ENCODE results near the gene CSF2RB. TPM values are rescaled to one million over a fixed set of nuclear protein-coding genes. Genes with fewer than 3 reads are reported as not detected.
A peak's percentile ranks its signal among the peaks of the same experiment; 100 is the strongest.

The CSF2RB gene
- total RNA-seq, 2 donors from 2014 or later: not detected

GRCh38 chr22:36951746-36952145 is 38.3 kb downstream of the CSF2RB start:
- Mint-ChIP-seq H3K36me3 (ENCODE audit: low read depth) (no peaks in the 10 kb centered on the region), H3K27me3 (ENCODE audit: insufficient read depth) (peaks cover 2% of the 10 kb centered on the region), H3K4me3 (no peak overlapping the region), H3K27ac (peak overlapping the region; percentile 9), H3K4me1 (no peaks in the 10 kb centered on the region), H3K9me3 (peaks cover 20% of the 10 kb centered on the region)
- DNase-seq: no peak
- Histone ChIP-seq H3K4me1 (ENCODE audit: control insufficient read depth, insufficient read depth, low read length) (no peaks in the 10 kb centered on the region), H3K27me3 (ENCODE audit: control insufficient read depth, insufficient read depth, low read length, poor library complexity, severe bottlenecking) (no peaks in the 10 kb centered on the region), H3K9me3 (ENCODE audit: control insufficient read depth, low read length) (peaks cover 15% of the 10 kb centered on the region), H3K9ac (ENCODE audit: extremely low read depth, low read length, poor library complexity, severe bottlenecking) (no peak overlapping the region), H3K36me3 (ENCODE audit: control insufficient read depth, insufficient read depth, low read length) (no peaks in the 10 kb centered on the region), H3K27ac (ENCODE audit: low read depth, low read length) (no peak overlapping the region), H3K4me3 (ENCODE audit: low read length) (no peak overlapping the region)
- TF ChIP-seq CTCF (conservative IDR thresholded peaks at IDR 0.05): no peak
- WGBS, 2 experiments (ENCODE audit: insufficient coverage in 1 of 2, insufficient read length in 1 of 2): 88 to 90% methylated on average over 5 to 7 of the region's 7 CpGs

GRCh38 chr22:36953239-36954080 is 40.0 kb downstream of the CSF2RB start:
- DNase-seq: no peak
- Mint-ChIP-seq H3K4me3 (no peak overlapping the region), H3K4me1 (no peaks in the 10 kb centered on the region), H3K36me3 (ENCODE audit: low read depth) (no peaks in the 10 kb centered on the region), H3K27ac (no peak overlapping the region), H3K9me3 (peaks cover 10% of the 10 kb centered on the region), H3K27me3 (ENCODE audit: insufficient read depth) (peaks cover 2% of the 10 kb centered on the region)
- H3K9ac ChIP-seq (ENCODE audit: extremely low read depth, low read length, poor library complexity, severe bottlenecking): no peak overlapping the region
- no peak for TF ChIP-seq CTCF (conservative IDR thresholded peaks at IDR 0.05)
- H3K4me1 ChIP-seq (ENCODE audit: control insufficient read depth, insufficient read depth, low read length): no peaks in the 10 kb centered on the region
- H3K27me3 ChIP-seq (ENCODE audit: control insufficient read depth, insufficient read depth, low read length, poor library complexity, severe bottlenecking): no peaks in the 10 kb centered on the region
- H3K4me3 ChIP-seq (ENCODE audit: low read length): no peak overlapping the region
- H3K9me3 ChIP-seq (ENCODE audit: control insufficient read depth, low read length): no peaks in the 10 kb centered on the region
- 87 to 96% methylated on average over 3 to 10 of the region's 13 CpGs for WGBS, 2 experiments (ENCODE audit: insufficient coverage in 1 of 2, insufficient read length in 1 of 2)
- H3K36me3 ChIP-seq (ENCODE audit: control insufficient read depth, insufficient read depth, low read length): no peaks in the 10 kb centered on the region
- H3K27ac ChIP-seq (ENCODE audit: low read depth, low read length): no peak overlapping the region

- 89 to 100% methylated on average over 5 to 10 of the region's 10 CpGs for whole genome bisulfite sequencing, 2 experiments (ENCODE audit: insufficient coverage in 1 of 2, insufficient read length in 1 of 2)
These were observed 41.0 kb downstream of the CSF2RB start for GRCh38 chr22:36954251-36955014.

More at GRCh38 chr22:36954251-36955014, 41.0 kb downstream of the CSF2RB start:
- TF ChIP-seq CTCF (conservative IDR thresholded peaks at IDR 0.05): no peak
- Mint-ChIP-seq H3K27ac (no peak overlapping the region), H3K9me3 (peaks cover 14% of the 10 kb centered on the region), H3K27me3 (ENCODE audit: insufficient read depth) (peaks cover 2% of the 10 kb centered on the region), H3K4me3 (no peak overlapping the region), H3K4me1 (no peaks in the 10 kb centered on the region), H3K36me3 (ENCODE audit: low read depth) (no peaks in the 10 kb centered on the region)
- H3K27me3 ChIP-seq (ENCODE audit: control insufficient read depth, insufficient read depth, low read length, poor library complexity, severe bottlenecking): no peaks in the 10 kb centered on the region
- no peak overlapping the region for H3K9ac ChIP-seq (ENCODE audit: extremely low read depth, low read length, poor library complexity, severe bottlenecking)
- no peak overlapping the region for H3K4me3 ChIP-seq (ENCODE audit: low read length)
- no peaks in the 10 kb centered on the region for H3K9me3 ChIP-seq (ENCODE audit: control insufficient read depth, low read length)
- DNase-seq: no peak
- no peaks in the 10 kb centered on the region for H3K4me1 ChIP-seq (ENCODE audit: control insufficient read depth, insufficient read depth, low read length)
- H3K27ac ChIP-seq (ENCODE audit: low read depth, low read length): no peak overlapping the region
- no peaks in the 10 kb centered on the region for H3K36me3 ChIP-seq (ENCODE audit: control insufficient read depth, insufficient read depth, low read length)
